HepG2 (cell line): ENCODE data around the gene SETD1B. TPM values are rescaled to one million over a fixed set of nuclear protein-coding genes. Genes with fewer than 3 reads are reported as not detected.

Experiments
- ATF3 ChIP-seq: sonication (generic); formaldehyde crosslinking; IDR thresholded peaks from 2 replicates; pipeline ENCODE4 v1.4.0; 2020; ENCODE audit warnings: missing genetic modification reagents
- HDAC6 ChIP-seq: fragments of 200-600 bp; sonication (generic); IDR thresholded peaks from 2 replicates; pipeline ENCODE4 v1.7.0; 2017; ENCODE audit warnings: mild to moderate bottlenecking, antibody characterized with exemption, low read length, low read depth
- NFE2L2 ChIP-seq: fragments of 150-350 bp; IDR thresholded peaks from 2 replicates; pipeline ENCODE4 v1.6.1; 2014; ENCODE audit warnings: low read length
- SKIL ChIP-seq: sonication (generic); formaldehyde crosslinking; IDR thresholded peaks from 2 replicates; pipeline ENCODE4 v1.8.0; 2022; ENCODE audit warnings: missing genetic modification reagents, mild to moderate bottlenecking, moderate library complexity, borderline replicate concordance
- SMAD9 ChIP-seq: sonication (generic); formaldehyde crosslinking; IDR thresholded peaks from 2 replicates; pipeline ENCODE4 v1.5.1; 2020; ENCODE audit warnings: mild to moderate bottlenecking, missing genetic modification reagents
- TBP ChIP-seq: sonication (generic); formaldehyde crosslinking; IDR thresholded peaks from 2 replicates; pipeline ENCODE4 v1.5.0; 2020; ENCODE audit warnings: missing genetic modification reagents
- ZNF576 ChIP-seq: sonication (generic); formaldehyde crosslinking; IDR thresholded peaks from 2 replicates; pipeline ENCODE4 v1.4.0; 2020; ENCODE audit warnings: mild to moderate bottlenecking, missing genetic modification reagents
- ZNF709 ChIP-seq: sonication (generic); formaldehyde crosslinking; IDR thresholded peaks from 2 replicates; pipeline ENCODE4 v1.5.0; 2020; ENCODE audit warnings: mild to moderate bottlenecking, missing genetic modification reagents
- polyA plus RNA-seq, 8 experiments: library from polyadenylated mRNA; depleted of rRNA in 3 of 8; stranded (reverse) in 7 of 8; unstranded in 1 of 8; fragments of >200 nt; fragmentation: Illumina TruSeq in 4 of 8; extraction: Trizol in 4 of 8; gene quantifications; 2 replicates each; pipeline versions ENCODE4 v1.2.1 to v1.2.3, GENCODE V29; 2011 to 2016; ENCODE audit warnings: low read depth in 4 of 8, missing spikeins in 1 of 8, mixed read lengths in 1 of 8; ENCODE audit not compliant: insufficient read depth in 1 of 8
- total RNA-seq, 5 experiments: library from RNA; depleted of rRNA; stranded (reverse); fragments of >200 nt; fragmentation: Illumina TruSeq; extraction: Trizol; gene quantifications; 2 replicates each; pipeline ENCODE4 v1.2.3, GENCODE V29; 2016; ENCODE audit warnings: low read depth in 1 of 5
- TF ChIP-seq, protein P1 (sequence below): sonication (generic); formaldehyde crosslinking; IDR thresholded peaks from 2 replicates; pipeline ENCODE4 v1.5.0; 2020; ENCODE audit warnings: mild to moderate bottlenecking, missing genetic modification reagents, borderline replicate concordance
- TF ChIP-seq, protein P2 (sequence below): IDR thresholded peaks from 2 replicates; pipeline ENCODE4 v1.6.1; 2012; ENCODE audit warnings: inconsistent platforms
- TF ChIP-seq, protein P3 (sequence below): IDR thresholded peaks from 2 replicates; pipeline ENCODE4 v1.6.1; 2016; ENCODE audit warnings: low read depth, missing genetic modification reagents, missing compliant biosample characterization
- TF ChIP-seq, protein P4 (sequence below): sonication (generic); formaldehyde crosslinking; IDR thresholded peaks from 2 replicates; pipeline ENCODE4 v1.5.0; 2020; ENCODE audit warnings: mild to moderate bottlenecking, missing genetic modification reagents, borderline replicate concordance

SETD1B gene
- total and polyA plus RNA-seq, 2 of the 13 experiments (the other 11 are each of a cell fraction or from before 2014, with no cell fraction given): 1.1 to 1.4 TPM

DNA sequence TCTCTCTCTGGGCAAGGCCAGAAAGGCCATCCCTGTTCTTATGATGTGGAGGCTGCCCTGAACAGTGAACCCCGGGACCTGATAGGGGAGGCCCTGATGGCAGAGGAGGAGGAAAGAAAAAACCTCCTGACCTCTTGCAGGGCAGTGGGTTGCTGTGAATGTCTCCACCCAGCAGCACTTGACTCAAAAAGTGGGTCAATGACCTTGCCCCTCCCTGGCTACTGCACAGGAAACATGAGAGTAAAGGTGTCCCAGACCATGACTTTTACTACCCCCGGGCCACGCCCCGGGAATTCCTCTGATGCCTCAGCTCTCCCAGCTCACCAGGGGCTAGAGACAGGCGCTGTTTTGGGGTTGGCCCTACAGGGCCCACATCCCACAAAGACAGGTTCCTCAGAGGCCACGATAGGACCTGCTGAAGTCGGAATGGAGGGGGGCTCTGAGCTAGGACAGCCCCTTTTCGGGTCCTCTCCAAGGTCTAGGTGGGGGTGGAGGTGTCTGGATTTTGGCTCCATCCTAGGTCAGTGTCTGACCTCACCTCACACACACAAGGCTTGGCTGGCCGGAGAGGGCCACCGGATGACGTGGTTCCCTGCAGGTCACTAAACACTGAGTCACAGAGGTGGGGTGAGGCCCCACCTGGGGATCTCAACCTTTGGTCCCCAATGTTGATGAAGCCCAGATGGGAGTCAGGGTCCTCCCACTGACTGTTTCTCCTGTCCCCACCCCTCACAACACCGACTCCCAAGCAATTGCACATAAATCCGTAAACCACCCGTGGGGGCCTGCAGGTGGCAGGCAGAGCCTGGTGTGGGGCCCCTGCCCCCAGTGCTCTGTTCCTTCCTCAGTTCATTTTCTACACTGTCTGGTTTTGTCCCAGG, 11.9 kb upstream of the SETD1B start (continued):
- TF ChIP-seq, protein P1, sequence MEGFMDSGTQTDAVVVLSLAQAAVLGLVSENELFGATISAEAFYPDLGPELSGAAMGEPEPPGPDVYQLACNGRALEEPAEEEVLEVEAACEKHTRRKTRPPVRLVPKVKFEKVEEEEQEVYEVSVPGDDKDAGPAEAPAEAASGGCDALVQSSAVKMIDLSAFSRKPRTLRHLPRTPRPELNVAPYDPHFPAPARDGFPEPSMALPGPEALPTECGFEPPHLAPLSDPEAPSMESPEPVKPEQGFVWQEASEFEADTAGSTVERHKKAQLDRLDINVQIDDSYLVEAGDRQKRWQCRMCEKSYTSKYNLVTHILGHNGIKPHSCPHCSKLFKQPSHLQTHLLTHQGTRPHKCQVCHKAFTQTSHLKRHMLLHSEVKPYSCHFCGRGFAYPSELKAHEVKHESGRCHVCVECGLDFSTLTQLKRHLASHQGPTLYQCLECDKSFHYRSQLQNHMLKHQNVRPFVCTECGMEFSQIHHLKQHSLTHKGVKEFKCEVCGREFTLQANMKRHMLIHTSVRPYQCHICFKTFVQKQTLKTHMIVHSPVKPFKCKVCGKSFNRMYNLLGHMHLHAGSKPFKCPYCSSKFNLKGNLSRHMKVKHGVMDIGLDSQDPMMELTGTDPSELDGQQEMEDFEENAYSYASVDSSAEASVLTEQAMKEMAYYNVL: no peak
- TF ChIP-seq TBP (CRISPR knock-in tag): no peak
- TF ChIP-seq, protein P2, sequence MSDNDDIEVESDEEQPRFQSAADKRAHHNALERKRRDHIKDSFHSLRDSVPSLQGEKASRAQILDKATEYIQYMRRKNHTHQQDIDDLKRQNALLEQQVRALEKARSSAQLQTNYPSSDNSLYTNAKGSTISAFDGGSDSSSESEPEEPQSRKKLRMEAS: no peak
- TF ChIP-seq, protein P3, sequence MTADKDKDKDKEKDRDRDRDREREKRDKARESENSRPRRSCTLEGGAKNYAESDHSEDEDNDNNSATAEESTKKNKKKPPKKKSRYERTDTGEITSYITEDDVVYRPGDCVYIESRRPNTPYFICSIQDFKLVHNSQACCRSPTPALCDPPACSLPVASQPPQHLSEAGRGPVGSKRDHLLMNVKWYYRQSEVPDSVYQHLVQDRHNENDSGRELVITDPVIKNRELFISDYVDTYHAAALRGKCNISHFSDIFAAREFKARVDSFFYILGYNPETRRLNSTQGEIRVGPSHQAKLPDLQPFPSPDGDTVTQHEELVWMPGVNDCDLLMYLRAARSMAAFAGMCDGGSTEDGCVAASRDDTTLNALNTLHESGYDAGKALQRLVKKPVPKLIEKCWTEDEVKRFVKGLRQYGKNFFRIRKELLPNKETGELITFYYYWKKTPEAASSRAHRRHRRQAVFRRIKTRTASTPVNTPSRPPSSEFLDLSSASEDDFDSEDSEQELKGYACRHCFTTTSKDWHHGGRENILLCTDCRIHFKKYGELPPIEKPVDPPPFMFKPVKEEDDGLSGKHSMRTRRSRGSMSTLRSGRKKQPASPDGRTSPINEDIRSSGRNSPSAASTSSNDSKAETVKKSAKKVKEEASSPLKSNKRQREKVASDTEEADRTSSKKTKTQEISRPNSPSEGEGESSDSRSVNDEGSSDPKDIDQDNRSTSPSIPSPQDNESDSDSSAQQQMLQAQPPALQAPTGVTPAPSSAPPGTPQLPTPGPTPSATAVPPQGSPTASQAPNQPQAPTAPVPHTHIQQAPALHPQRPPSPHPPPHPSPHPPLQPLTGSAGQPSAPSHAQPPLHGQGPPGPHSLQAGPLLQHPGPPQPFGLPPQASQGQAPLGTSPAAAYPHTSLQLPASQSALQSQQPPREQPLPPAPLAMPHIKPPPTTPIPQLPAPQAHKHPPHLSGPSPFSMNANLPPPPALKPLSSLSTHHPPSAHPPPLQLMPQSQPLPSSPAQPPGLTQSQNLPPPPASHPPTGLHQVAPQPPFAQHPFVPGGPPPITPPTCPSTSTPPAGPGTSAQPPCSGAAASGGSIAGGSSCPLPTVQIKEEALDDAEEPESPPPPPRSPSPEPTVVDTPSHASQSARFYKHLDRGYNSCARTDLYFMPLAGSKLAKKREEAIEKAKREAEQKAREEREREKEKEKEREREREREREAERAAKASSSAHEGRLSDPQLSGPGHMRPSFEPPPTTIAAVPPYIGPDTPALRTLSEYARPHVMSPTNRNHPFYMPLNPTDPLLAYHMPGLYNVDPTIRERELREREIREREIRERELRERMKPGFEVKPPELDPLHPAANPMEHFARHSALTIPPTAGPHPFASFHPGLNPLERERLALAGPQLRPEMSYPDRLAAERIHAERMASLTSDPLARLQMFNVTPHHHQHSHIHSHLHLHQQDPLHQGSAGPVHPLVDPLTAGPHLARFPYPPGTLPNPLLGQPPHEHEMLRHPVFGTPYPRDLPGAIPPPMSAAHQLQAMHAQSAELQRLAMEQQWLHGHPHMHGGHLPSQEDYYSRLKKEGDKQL (CRISPR knock-in tag): 0 out of 2 replicates have a peak, but pooled peaks have one; percentile 23
- TF ChIP-seq SKIL (CRISPR knock-in tag): peak; percentile 88
- TF ChIP-seq ZNF709 (CRISPR knock-in tag): no peak
- TF ChIP-seq ATF3: peak; percentile 64; the same call in 1 of the 2 replicates
- TF ChIP-seq SMAD9 (CRISPR knock-in tag): no peak
- TF ChIP-seq, protein P4, sequence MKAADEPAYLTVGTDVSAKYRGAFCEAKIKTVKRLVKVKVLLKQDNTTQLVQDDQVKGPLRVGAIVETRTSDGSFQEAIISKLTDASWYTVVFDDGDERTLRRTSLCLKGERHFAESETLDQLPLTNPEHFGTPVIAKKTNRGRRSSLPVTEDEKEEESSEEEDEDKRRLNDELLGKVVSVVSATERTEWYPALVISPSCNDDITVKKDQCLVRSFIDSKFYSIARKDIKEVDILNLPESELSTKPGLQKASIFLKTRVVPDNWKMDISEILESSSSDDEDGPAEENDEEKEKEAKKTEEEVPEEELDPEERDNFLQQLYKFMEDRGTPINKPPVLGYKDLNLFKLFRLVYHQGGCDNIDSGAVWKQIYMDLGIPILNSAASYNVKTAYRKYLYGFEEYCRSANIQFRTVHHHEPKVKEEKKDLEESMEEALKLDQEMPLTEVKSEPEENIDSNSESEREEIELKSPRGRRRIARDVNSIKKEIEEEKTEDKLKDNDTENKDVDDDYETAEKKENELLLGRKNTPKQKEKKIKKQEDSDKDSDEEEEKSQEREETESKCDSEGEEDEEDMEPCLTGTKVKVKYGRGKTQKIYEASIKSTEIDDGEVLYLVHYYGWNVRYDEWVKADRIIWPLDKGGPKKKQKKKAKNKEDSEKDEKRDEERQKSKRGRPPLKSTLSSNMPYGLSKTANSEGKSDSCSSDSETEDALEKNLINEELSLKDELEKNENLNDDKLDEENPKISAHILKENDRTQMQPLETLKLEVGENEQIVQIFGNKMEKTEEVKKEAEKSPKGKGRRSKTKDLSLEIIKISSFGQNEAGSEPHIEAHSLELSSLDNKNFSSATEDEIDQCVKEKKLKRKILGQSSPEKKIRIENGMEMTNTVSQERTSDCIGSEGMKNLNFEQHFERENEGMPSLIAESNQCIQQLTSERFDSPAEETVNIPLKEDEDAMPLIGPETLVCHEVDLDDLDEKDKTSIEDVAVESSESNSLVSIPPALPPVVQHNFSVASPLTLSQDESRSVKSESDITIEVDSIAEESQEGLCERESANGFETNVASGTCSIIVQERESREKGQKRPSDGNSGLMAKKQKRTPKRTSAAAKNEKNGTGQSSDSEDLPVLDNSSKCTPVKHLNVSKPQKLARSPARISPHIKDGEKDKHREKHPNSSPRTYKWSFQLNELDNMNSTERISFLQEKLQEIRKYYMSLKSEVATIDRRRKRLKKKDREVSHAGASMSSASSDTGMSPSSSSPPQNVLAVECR: peak; percentile 36; the same call in 1 of the 2 replicates
- no peak for TF ChIP-seq HDAC6
- TF ChIP-seq ZNF576 (CRISPR knock-in tag): no peak
- TF ChIP-seq NFE2L2: no peak
